Ovary (tissue), 9 donors: ENCODE results near the gene TMEM62. TPM values are rescaled to one million over a fixed set of nuclear protein-coding genes. Genes with fewer than 3 reads are reported as not detected.

Source experiments
- DNase-seq, 5 donors: peaks; one replicate each; pipeline ENCODE4 v3.0.0-alpha.2; 2019 to 2020
- H3K27ac ChIP-seq, 2 donors: fragments of 200-600 bp; one replicate each; pipeline versions ENCODE4 v1.5.1 to v1.8.0; 2019 to 2022
- H3K27me3 ChIP-seq: fragments of 200-600 bp; one replicate; pipeline ENCODE4 v1.8.0; 2022
- H3K36me3 ChIP-seq: fragments of 200-600 bp; sonication (generic); one replicate; pipeline ENCODE4 v1.5.1; 2019
- H3K4me1 ChIP-seq: one replicate; pipeline ENCODE4 v1.8.1; 2013; ENCODE audit warnings: mild to moderate bottlenecking, moderate library complexity; ENCODE audit not compliant: insufficient read depth
- H3K4me3 ChIP-seq: fragments of 200-600 bp; sonication (generic); one replicate; pipeline ENCODE4 v1.5.1; 2017
- H3K9me3 ChIP-seq, 2 donors: fragments of 200-600 bp in 1 of 2; sonication (generic) in 1 of 2; one replicate each; pipeline versions ENCODE4 v1.5.1 to v1.8.1; 2013 to 2019; ENCODE audit warnings: mild to moderate bottlenecking in 1 of 2, moderate library complexity in 1 of 2
- EP300 ChIP-seq: sonication (generic); formaldehyde crosslinking; IDR thresholded peaks from one replicate; pipeline ENCODE4 v1.6.1; 2017; ENCODE audit warnings: antibody characterized with exemption
- POLR2A ChIP-seq: fragments of 450-650 bp; IDR thresholded peaks from one replicate; pipeline ENCODE4 v1.6.1; 2017; ENCODE audit warnings: antibody characterized with exemption, mild to moderate bottlenecking, moderate library complexity
- WGBS, 3 donors: extraction: QIAGEN DNeasy Blood & Tissue Kit in 1 of 3; methylation state at CpG; one replicate each; pipeline versions ENCODE4 v1.1.5 to v1.1.7; 2013 to 2017; 5-methylcytosine and 5-hydroxymethylcytosine counted together
- intact Hi-C, 4 donors: fragments of 100-400 bp; cut with DNase I; formaldehyde crosslinking; loops; one replicate each; pipeline versions ENCODE4 v1.11.0 to v1.15.1; 2022 to 2023
- polyA plus RNA-seq, 2 donors: library from polyadenylated mRNA; stranded (reverse); fragments of 200-250 nt in 1 of 2; fragments of 350-450 nt in 1 of 2; fragmentation: Illumina TruSeq in 1 of 2; extraction: RNeasy Lipid Tissue Mini Kit (QIAGEN cat#74804) in 1 of 2; gene quantifications; one replicate each; pipeline ENCODE4 v1.2.3, GENCODE V29; 2013 to 2014
- total RNA-seq, 7 donors: library from RNA; depleted of rRNA in 2 of 7; stranded (reverse); fragments of >200 nt in 2 of 7; fragmentation: NEBNext Ultra II Directional in 3 of 7; extraction: Animal tissue kit (Norgen Biotek cat#: 25700) in 3 of 7; gene quantifications; one replicate each; pipeline versions ENCODE4 v1.1.0 to v1.2.4, GENCODE V29; 2016 to 2023
- TF ChIP-seq, protein P1 (sequence below), 3 donors: fragments of 450-650 bp in 2 of 3; fragments of 200-600 bp in 1 of 3; IDR thresholded peaks; one replicate each; pipeline versions ENCODE4 v1.5.1 to v1.8.0; 2016 to 2022; ENCODE audit warnings: antibody characterized with exemption in 3 of 3, mild to moderate bottlenecking in 1 of 3
- donor health status: DM: no; HTN: no; CAD: no; lungs with moderate emphysema.
- donor health status: DM: no; HTN: no; CAD: no.
- donor health status: Bipolar disorder and iron deficiency.
- donor health status: DM: yes; HTN: yes; CAD: no.
- donor health status: DM: no; HTN: no; CAD: no.
- donor health status: DM: yes; HTN: yes; CAD: no.

The TMEM62 gene
- total and polyA plus RNA-seq, 9 donors = 6.6 to 17.4 (median 13.8) TPM

DNA sequence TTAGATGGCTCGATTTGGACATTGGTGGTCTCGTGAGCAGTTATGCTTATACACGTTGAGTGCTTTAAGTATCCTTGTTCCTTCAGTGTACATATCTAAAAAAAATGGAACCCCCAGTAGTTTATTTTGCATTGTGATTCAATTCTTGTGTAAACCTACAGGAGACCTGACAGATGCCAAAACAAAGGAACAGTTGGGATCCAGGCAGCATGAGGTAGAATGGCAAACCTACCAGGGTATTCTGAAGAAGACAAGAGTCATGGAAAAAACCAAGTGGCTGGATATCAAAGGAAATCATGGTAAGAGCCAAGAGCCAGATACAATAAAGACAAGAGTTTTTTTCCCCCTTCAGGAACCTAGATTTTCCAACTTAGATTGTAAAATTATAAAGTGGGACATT, 2.0 kb downstream of the TMEM62 start:
- H3K4me3 ChIP-seq = no peak overlapping the region
- TF ChIP-seq EP300 (no peak), POLR2A (no peak)
- TF ChIP-seq, protein P1, sequence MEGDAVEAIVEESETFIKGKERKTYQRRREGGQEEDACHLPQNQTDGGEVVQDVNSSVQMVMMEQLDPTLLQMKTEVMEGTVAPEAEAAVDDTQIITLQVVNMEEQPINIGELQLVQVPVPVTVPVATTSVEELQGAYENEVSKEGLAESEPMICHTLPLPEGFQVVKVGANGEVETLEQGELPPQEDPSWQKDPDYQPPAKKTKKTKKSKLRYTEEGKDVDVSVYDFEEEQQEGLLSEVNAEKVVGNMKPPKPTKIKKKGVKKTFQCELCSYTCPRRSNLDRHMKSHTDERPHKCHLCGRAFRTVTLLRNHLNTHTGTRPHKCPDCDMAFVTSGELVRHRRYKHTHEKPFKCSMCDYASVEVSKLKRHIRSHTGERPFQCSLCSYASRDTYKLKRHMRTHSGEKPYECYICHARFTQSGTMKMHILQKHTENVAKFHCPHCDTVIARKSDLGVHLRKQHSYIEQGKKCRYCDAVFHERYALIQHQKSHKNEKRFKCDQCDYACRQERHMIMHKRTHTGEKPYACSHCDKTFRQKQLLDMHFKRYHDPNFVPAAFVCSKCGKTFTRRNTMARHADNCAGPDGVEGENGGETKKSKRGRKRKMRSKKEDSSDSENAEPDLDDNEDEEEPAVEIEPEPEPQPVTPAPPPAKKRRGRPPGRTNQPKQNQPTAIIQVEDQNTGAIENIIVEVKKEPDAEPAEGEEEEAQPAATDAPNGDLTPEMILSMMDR (IDR thresholded peaks at IDR 0.05) = no peak
- H3K27ac ChIP-seq = no peak overlapping the region
- intact Hi-C loops = no loop called here
- WGBS, 3 donors = 87 to 88% (median 87%) methylated on average over 3 of the region's 3 CpGs
- H3K4me1 ChIP-seq = peaks cover 3% of the 10 kb centered on the region
- H3K9me3 ChIP-seq = no peaks in the 10 kb centered on the region
- no peak for DNase-seq
- no peaks in the 10 kb centered on the region for H3K27me3 ChIP-seq
- H3K36me3 ChIP-seq = no peaks in the 10 kb centered on the region

- TF ChIP-seq, protein P1 (IDR thresholded peaks at IDR 0.05) = no peak
- TF ChIP-seq POLR2A = no peak
- WGBS, 3 donors = 72 to 86% (median 79%) methylated on average over 4 of the region's 4 CpGs
These were observed 10.0 kb downstream of the TMEM62 start for GRCh38 chr15:43143203-43143941.

DNA sequence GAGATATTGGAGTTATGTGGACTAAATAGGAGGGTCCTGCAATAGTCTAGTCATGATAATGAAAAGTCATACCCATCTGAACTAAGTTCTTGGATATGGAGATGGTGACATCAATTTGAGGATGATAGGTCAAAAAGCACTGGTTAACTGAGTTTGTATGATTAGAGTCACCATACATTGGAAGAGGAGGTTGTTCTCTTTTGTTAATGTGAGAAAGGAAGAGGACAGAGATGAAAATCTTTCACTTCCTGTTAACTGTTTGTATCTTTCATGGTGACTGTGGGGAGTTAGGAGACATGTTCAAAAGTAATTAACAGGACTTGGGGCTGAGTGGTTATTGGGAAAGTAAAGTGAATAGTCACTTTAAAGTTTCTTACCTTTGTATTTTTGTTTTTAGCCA, 11.1 kb downstream of the TMEM62 start:
- Histone ChIP-seq H3K9me3 (no peaks in the 10 kb centered on the region), H3K4me1 (no peaks in the 10 kb centered on the region), H3K4me3 (no peak overlapping the region), H3K27me3 (no peaks in the 10 kb centered on the region), H3K36me3 (no peaks in the 10 kb centered on the region), H3K27ac (no peak overlapping the region)
- intact Hi-C loops = no loop called here
- DNase-seq = no peak
- TF ChIP-seq, protein P1 (IDR thresholded peaks at IDR 0.05) = no peak
- TF ChIP-seq EP300 = no peak

More at GRCh38 chr15:43143203-43143941, 10.0 kb downstream of the TMEM62 start:
- Histone ChIP-seq H3K36me3 (no peaks in the 10 kb centered on the region), H3K9me3 (no peaks in the 10 kb centered on the region), H3K27me3 (no peaks in the 10 kb centered on the region), H3K4me1 (no peaks in the 10 kb centered on the region), H3K27ac (no peak overlapping the region), H3K4me3 (no peak overlapping the region)
- intact Hi-C loops = no loop called here
- no peak for DNase-seq

DNA sequence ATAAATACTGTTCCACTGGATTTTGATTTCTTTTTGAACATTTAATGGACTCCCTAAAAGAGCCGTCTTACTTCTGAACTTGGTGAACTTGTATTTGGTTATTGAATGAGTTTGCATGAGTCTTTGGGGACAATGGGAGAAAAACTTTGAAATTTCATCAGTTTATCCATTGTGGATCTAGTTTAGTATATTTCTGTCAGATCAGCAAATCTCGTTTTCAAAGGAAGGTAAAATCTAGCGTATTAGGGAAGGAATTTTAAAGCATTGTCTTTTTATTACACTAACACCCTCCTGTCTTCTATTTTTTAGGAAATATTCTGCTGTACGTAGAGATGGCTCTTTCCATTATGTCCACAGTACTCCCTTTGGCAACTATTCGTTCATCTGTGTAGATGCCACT, 12.8 kb downstream of the TMEM62 start:
- DNase-seq = no peak
- intact Hi-C loops = no loop called here
- Histone ChIP-seq H3K9me3 (no peaks in the 10 kb centered on the region), H3K4me1 (no peaks in the 10 kb centered on the region), H3K36me3 (no peaks in the 10 kb centered on the region), H3K4me3 (no peak overlapping the region), H3K27me3 (no peaks in the 10 kb centered on the region), H3K27ac (no peak overlapping the region)
- TF ChIP-seq EP300 (no peak), POLR2A (no peak)
- TF ChIP-seq, protein P1 (IDR thresholded peaks at IDR 0.05) = no peak
- WGBS, 3 donors = 85 to 90% (median 89%) methylated on average over 5 of the region's 5 CpGs
